SK-N-SH (cell line): ENCODE results near the gene QTRT2. TPM values are rescaled to one million over a fixed set of nuclear protein-coding genes. Genes with fewer than 3 reads are reported as not detected.
A peak's percentile ranks its signal among the peaks of the same experiment; 100 is the strongest.

Source experiments
- CTCF ChIA-PET: fragments of 300-600, 350-600 bp; formaldehyde crosslinking; extraction: SDS; loops from one replicate; lab custom pipeline; 2021; lab: Yijun Ruan, JAX
- POLR2A ChIA-PET: fragments of 350-600 bp; sonication (Branson Sonifier 250); formaldehyde crosslinking; extraction: SDS; loops from one replicate; lab custom pipeline; 2020; ENCODE audit warnings: antibody characterized with exemption, inconsistent platforms; lab: Yijun Ruan, JAX
- DNase-seq: peaks from one replicate; pipeline ENCODE4 v3.0.0; 2012
- H2AFZ ChIP-seq: fragments of 200-600 bp; sonication (generic); 2 replicates; pipeline ENCODE4 v1.8.1; 2016; ENCODE audit warnings: antibody characterized with exemption, mild to moderate bottlenecking, low read depth
- H3F3A ChIP-seq: fragments of 200-600 bp; sonication (generic); replicated peaks from 2 replicates; pipeline ENCODE3; 2016; ENCODE audit warnings: antibody characterized with exemption, mild to moderate bottlenecking; ENCODE audit not compliant: insufficient read depth
- H3K27ac ChIP-seq, 2 experiments: fragments of 200-500 bp in 1 of 2; fragments of 200-600 bp in 1 of 2; sonication (Bioruptor generic) in 1 of 2; sonication (generic), shearing (Covaris generic) in 1 of 2; 2 replicates each; pipeline versions ENCODE4 v1.5.1 to v1.6.1; 2014 to 2016; ENCODE audit warnings: low read depth in 2 of 2, inconsistent platforms in 1 of 2, low read length in 1 of 2, mild to moderate bottlenecking in 1 of 2, mixed read lengths in 1 of 2
- H3K27me3 ChIP-seq: fragments of 200-600 bp; sonication (generic), shearing (Covaris generic); 2 replicates; pipeline ENCODE4 v1.6.1; 2016; ENCODE audit warnings: mixed run types; ENCODE audit not compliant: insufficient read depth
- H3K36me3 ChIP-seq, 2 experiments: fragments of 200-500 bp in 1 of 2; fragments of 200-600 bp in 1 of 2; sonication (Bioruptor generic) in 1 of 2; sonication (generic) in 1 of 2; replicated peaks in 1 of 2; 2 replicates each; pipeline versions ENCODE3 to v1.5.1; 2014 to 2016; ENCODE audit warnings: low read length in 1 of 2, mild to moderate bottlenecking in 1 of 2; ENCODE audit not compliant: insufficient read depth in 2 of 2, control insufficient read depth in 1 of 2
- H3K4me1 ChIP-seq, 2 experiments: fragments of 200-500 bp in 1 of 2; fragments of 200-600 bp in 1 of 2; sonication (Bioruptor generic) in 1 of 2; sonication (generic), shearing (Covaris generic) in 1 of 2; 2 replicates each; pipeline versions ENCODE4 v1.5.1 to v1.6.1; 2014 to 2016; ENCODE audit warnings: low read depth in 1 of 2, low read length in 1 of 2, mixed run types in 1 of 2; ENCODE audit not compliant: insufficient read depth in 2 of 2, control insufficient read depth in 1 of 2
- H3K4me2 ChIP-seq: fragments of 200-600 bp; sonication (generic), shearing (Covaris generic); 2 replicates; pipeline ENCODE4 v1.6.1; 2017; ENCODE audit warnings: mixed run types
- H3K4me3 ChIP-seq, 2 experiments: fragments of 200-500 bp in 1 of 2; fragments of 200-600 bp in 1 of 2; sonication (Bioruptor generic) in 1 of 2; sonication (generic), shearing (Covaris generic) in 1 of 2; 2 replicates each; pipeline versions ENCODE4 v1.5.1 to v1.8.1; 2014 to 2016; ENCODE audit warnings: low read depth in 2 of 2, inconsistent platforms in 1 of 2, low read length in 1 of 2, mild to moderate bottlenecking in 1 of 2, mixed read lengths in 1 of 2, moderate library complexity in 1 of 2
- H3K79me2 ChIP-seq: fragments of 200-600 bp; sonication (generic); 2 replicates; pipeline ENCODE4 v1.8.1; 2017; ENCODE audit warnings: mild to moderate bottlenecking; ENCODE audit not compliant: insufficient read depth
- H3K9ac ChIP-seq: fragments of 200-600 bp; sonication (generic); 2 replicates; pipeline ENCODE4 v1.6.1; 2017; ENCODE audit warnings: mixed run types
- H3K9me2 ChIP-seq: fragments of 200-600 bp; sonication (generic); 2 replicates; pipeline ENCODE4 v1.6.1; 2017; ENCODE audit warnings: mixed run types
- H3K9me3 ChIP-seq: fragments of 200-600 bp; sonication (generic); 2 replicates; pipeline ENCODE4 v1.6.1; 2017; ENCODE audit warnings: mixed run types, mild to moderate bottlenecking, moderate library complexity
- H4K20me1 ChIP-seq: fragments of 200-600 bp; sonication (generic); 2 replicates; pipeline ENCODE4 v1.6.1; 2017; ENCODE audit warnings: mild to moderate bottlenecking, mixed run types; ENCODE audit not compliant: insufficient read depth
- ELF1 ChIP-seq: IDR thresholded peaks from 2 replicates; pipeline ENCODE4 v1.4.0; 2012
- EP300 ChIP-seq, 2 experiments: IDR thresholded peaks; 2 replicates each; pipeline versions ENCODE4 v1.4.0 to v1.6.1; 2012; ENCODE audit warnings: borderline replicate concordance in 1 of 2, low read depth in 1 of 2, low read length in 1 of 2
- EZH2phosphoT487 ChIP-seq: fragments of 200-600 bp; sonication (generic); IDR thresholded peaks from 2 replicates; pipeline ENCODE4 v1.6.1; 2017; ENCODE audit warnings: low read depth, mixed run types, mild to moderate bottlenecking, antibody characterized with exemption, moderate library complexity, borderline replicate concordance
- FOXJ3 ChIP-seq: sonication (generic); formaldehyde crosslinking; IDR thresholded peaks from 2 replicates; pipeline ENCODE4 v1.5.1; 2020; ENCODE audit warnings: mild to moderate bottlenecking, missing genetic modification reagents
- FOXM1 ChIP-seq: IDR thresholded peaks from 2 replicates; pipeline ENCODE4 v1.4.0; 2012; ENCODE audit warnings: low read depth, mild to moderate bottlenecking
- GATA2 ChIP-seq: sonication (generic); formaldehyde crosslinking; IDR thresholded peaks from 2 replicates; pipeline ENCODE4 v1.5.0; 2020; ENCODE audit warnings: mild to moderate bottlenecking, missing genetic modification reagents
- JUND ChIP-seq: IDR thresholded peaks from 2 replicates; pipeline ENCODE4 v1.4.0; 2012
- MXI1 ChIP-seq: IDR thresholded peaks from 2 replicates; pipeline ENCODE4 v1.6.1; 2012; ENCODE audit warnings: mild to moderate bottlenecking, low read depth, low read length, improper control_type of control experiment
- NFIC ChIP-seq: IDR thresholded peaks from 2 replicates; pipeline ENCODE4 v1.4.0; 2012; ENCODE audit warnings: borderline replicate concordance
- PBX3 ChIP-seq: IDR thresholded peaks from 2 replicates; pipeline ENCODE4; 2012
- POLR2AphosphoS5 ChIP-seq: IDR thresholded peaks from 2 replicates; pipeline ENCODE4 v1.6.1; 2012; ENCODE audit warnings: low read depth, low read length
- RAD21 ChIP-seq: IDR thresholded peaks from 2 replicates; pipeline ENCODE4 v1.6.1; 2012; ENCODE audit warnings: mild to moderate bottlenecking, low read length
- RCOR1 ChIP-seq: fragments of 150-350 bp; IDR thresholded peaks from 2 replicates; pipeline ENCODE4 v1.6.1; 2017; ENCODE audit warnings: antibody characterized with exemption, low read length
- RFX5 ChIP-seq: IDR thresholded peaks from 2 replicates; pipeline ENCODE4 v1.6.1; 2012; ENCODE audit warnings: mild to moderate bottlenecking, improper control_type of control experiment, low read length
- RXRA ChIP-seq: IDR thresholded peaks from 2 replicates; pipeline ENCODE4 v1.4.0; 2012; ENCODE audit warnings: low read depth, mild to moderate bottlenecking, borderline replicate concordance
- SIN3A ChIP-seq: IDR thresholded peaks from 2 replicates; pipeline ENCODE4 v1.6.1; 2012; ENCODE audit warnings: low read depth, mild to moderate bottlenecking, low read length, moderate library complexity, borderline replicate concordance
- TEAD4 ChIP-seq: IDR thresholded peaks from 2 replicates; pipeline ENCODE4 v1.4.0; 2012; ENCODE audit warnings: mild to moderate bottlenecking, borderline replicate concordance; ENCODE audit not compliant: insufficient read depth
- USF1 ChIP-seq: IDR thresholded peaks from 2 replicates; pipeline ENCODE4 v1.4.0; 2012; ENCODE audit warnings: low read depth, borderline replicate concordance
- YY1 ChIP-seq: IDR thresholded peaks from 2 replicates; pipeline ENCODE4 v1.4.0; 2012; ENCODE audit warnings: low read depth, mild to moderate bottlenecking
- WGBS: methylation state at CpG from one replicate; pipeline ENCODE4 v1.1.6; 2017; ENCODE audit warnings: low lambda C conversion rate; 5-methylcytosine and 5-hydroxymethylcytosine counted together
- polyA plus RNA-seq, 3 experiments: library from polyadenylated mRNA; depleted of rRNA; stranded (reverse); fragments of >200 nt; gene quantifications; 2 replicates each; pipeline ENCODE4 v1.2.3, GENCODE V29; 2012

QTRT2 gene
- polyA plus RNA-seq, 1 of the 3 experiments (the other 2 are of a cell fraction): 6.2 TPM

GRCh38 chr3:114093596-114093995, 37.1 kb downstream of the QTRT2 start:
- Histone ChIP-seq H2AFZ (no peak overlapping the region), H3F3A (peaks cover 10% of the 10 kb centered on the region), H3K4me3 (no peak overlapping the region), H3K79me2 (no peaks in the 10 kb centered on the region), H3K9ac (no peak overlapping the region), H4K20me1 (no peaks in the 10 kb centered on the region), H3K27ac (no peak overlapping the region), H3K9me2 (no peaks in the 10 kb centered on the region), H3K9me3 (no peaks in the 10 kb centered on the region), H3K4me2 (no peak overlapping the region), H3K4me1 (0 out of 4 replicates have a peak, but pooled peaks cover 0 to 9% of the 10 kb centered on the region in 2 experiments), H3K36me3 (no peaks in the 10 kb centered on the region), H3K27me3 (no peaks in the 10 kb centered on the region)
- peak; percentile 9 for DNase-seq
- WGBS: 62% methylated on average over 2 of the region's 2 CpGs
- POLR2A ChIA-PET: no interaction called here
- no peak for TF ChIP-seq RAD21
- TF ChIP-seq YY1: no peak
- no peak for TF ChIP-seq RXRA
- TF ChIP-seq MXI1: no peak
- TF ChIP-seq JUND: no peak
- TF ChIP-seq NFIC: peak; percentile 87
- CTCF ChIA-PET: no interaction called here

- no peak overlapping the region for H3K27ac ChIP-seq
- H2AFZ ChIP-seq: peak overlapping the region; percentile 33; the same call in 1 of the 2 replicates
- TF ChIP-seq EZH2phosphoT487 (no peak), POLR2AphosphoS5 (no peak), FOXM1 (no peak), ELF1 (no peak), YY1 (no peak), GATA2 (CRISPR knock-in tag) (no peak), PBX3 (no peak), RCOR1 (no peak), RAD21 (no peak), SIN3A (no peak), RFX5 (no peak), TEAD4 (no peak), NFIC (no peak), MXI1 (no peak), FOXJ3 (CRISPR knock-in tag) (no peak), EP300 (IDR thresholded peaks at IDR 0.05; ENCODE audit: borderline replicate concordance in 1 of 2, low read depth in 1 of 2, low read length in 1 of 2) (no peak), USF1 (no peak)
- H3K9me3 ChIP-seq: no peaks in the 10 kb centered on the region
- no peaks in the 10 kb centered on the region for H3K27me3 ChIP-seq
- no peaks in the 10 kb centered on the region for H3K79me2 ChIP-seq
- 64% methylated on average over 3 of the region's 3 CpGs for WGBS
- H3K9ac ChIP-seq: no peak overlapping the region
- no peaks in the 10 kb centered on the region for H4K20me1 ChIP-seq
- H3K4me1 ChIP-seq: 0 out of 4 replicates have a peak, but pooled peaks cover 0 to 9% of the 10 kb centered on the region in 2 experiments
- H3K36me3 ChIP-seq: no peaks in the 10 kb centered on the region
- H3K4me3 ChIP-seq: no peak overlapping the region
- CTCF ChIA-PET: no interaction called here
- H3F3A ChIP-seq: peaks cover 10% of the 10 kb centered on the region
- H3K4me2 ChIP-seq: no peak overlapping the region
- DNase-seq: no peak
- POLR2A ChIA-PET: no interaction called here
- no peaks in the 10 kb centered on the region for H3K9me2 ChIP-seq
Measured at GRCh38 chr3:114095796-114096195, 39.3 kb downstream of the QTRT2 start.
